Retinal pigment epithelial cell (primary cell): ENCODE results near the gene UCHL3.
A peak's percentile ranks its signal among the peaks of the same experiment; 100 is the strongest.

ENCODE experiments used
- DNase-seq: peaks from one replicate; pipeline ENCODE4 v3.0.0-alpha.2; 2010; ENCODE audit warnings: low read depth
- H3K4me3 ChIP-seq: 2 replicates; pipeline ENCODE4 v1.5.1; 2011; ENCODE audit warnings: mild to moderate bottlenecking, low read length, control low read depth, moderate library complexity
- TF ChIP-seq, protein P1 (sequence below): conservative IDR thresholded peaks from 2 replicates; pipeline ENCODE4 v1.5.1; 2011; ENCODE audit warnings: low read depth, low read length, control low read depth, inconsistent platforms

The UCHL3 gene

DNA sequence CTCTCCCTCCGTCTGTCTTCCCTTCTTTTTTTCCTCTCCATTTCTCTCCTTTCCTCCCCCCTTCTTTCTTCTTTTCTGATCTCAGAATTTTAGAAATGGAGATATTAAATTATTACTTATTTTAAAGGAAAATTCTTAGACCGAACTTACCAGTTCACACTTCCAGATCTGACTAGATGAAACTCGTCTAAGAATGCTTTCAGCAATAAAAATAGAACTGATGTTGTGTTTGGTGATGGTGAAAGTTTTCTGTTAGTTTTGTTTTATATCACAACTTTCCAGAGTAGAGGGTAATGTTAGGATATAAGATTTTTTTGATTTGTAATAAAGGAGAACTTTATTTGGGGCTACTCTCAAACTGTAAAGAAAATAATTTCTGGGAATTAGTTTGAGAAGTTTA, 29.9 kb downstream of the UCHL3 start:
- DNase-seq: no peak
- TF ChIP-seq, protein P1, sequence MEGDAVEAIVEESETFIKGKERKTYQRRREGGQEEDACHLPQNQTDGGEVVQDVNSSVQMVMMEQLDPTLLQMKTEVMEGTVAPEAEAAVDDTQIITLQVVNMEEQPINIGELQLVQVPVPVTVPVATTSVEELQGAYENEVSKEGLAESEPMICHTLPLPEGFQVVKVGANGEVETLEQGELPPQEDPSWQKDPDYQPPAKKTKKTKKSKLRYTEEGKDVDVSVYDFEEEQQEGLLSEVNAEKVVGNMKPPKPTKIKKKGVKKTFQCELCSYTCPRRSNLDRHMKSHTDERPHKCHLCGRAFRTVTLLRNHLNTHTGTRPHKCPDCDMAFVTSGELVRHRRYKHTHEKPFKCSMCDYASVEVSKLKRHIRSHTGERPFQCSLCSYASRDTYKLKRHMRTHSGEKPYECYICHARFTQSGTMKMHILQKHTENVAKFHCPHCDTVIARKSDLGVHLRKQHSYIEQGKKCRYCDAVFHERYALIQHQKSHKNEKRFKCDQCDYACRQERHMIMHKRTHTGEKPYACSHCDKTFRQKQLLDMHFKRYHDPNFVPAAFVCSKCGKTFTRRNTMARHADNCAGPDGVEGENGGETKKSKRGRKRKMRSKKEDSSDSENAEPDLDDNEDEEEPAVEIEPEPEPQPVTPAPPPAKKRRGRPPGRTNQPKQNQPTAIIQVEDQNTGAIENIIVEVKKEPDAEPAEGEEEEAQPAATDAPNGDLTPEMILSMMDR: no peak
- H3K4me3 ChIP-seq: no peak overlapping the region

DNA sequence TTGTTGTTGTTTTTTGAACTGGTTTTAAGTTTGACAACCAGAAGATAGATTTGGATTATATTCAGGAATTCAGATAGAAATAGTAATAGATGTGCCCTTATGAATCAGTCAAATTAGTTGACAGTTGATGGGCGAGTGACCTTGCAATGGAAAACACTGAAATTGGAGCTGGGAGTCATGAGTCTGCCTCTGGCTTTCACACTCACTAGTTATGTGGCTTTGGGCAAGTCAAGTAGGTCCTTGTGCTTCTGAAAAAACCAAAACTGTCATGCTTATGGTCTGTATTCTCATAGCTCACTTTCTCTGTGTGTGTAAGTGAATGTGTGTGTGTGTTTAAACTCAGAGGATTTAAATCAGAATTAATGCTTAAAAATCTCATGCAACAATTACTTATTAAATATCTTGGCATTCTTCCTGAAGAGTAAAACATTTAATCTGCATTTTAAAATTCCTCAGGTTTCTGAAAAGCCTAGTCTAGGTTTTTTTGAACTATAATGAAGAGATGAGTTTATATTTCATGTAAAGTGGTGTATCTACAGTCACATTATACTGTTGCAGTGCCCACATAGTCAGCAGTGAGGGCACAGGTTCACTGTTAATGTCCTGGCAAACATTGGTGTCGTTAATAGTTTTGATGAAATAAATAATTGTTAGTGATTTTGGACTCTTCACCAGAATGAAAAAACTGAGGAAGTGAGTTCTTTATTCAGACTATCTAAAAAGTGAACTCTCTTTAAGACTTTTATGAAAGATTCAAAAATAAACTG, 32.5 kb downstream of the UCHL3 start:
- TF ChIP-seq, protein P1: no peak
- DNase-seq: peak; percentile 39

DNA sequence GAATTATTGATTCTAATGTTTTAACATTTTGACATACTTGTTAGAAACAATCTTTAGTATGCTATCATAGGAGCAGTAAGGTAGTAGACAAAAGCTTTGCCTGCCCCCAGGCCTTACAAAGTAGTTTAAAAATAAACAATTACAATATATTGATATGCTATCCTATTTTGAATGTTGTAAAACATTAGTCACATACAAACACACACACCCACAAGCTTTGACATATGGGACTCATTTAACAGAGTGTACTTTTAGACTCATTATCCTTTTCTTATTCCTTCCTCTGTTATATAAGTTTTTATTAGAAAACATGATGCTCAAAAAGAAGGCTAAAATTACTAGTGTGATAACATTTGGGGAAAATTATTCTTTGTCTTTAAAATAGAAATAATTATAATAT, 33.5 kb downstream of the UCHL3 start:
- TF ChIP-seq, protein P1: no peak
- H3K4me3 ChIP-seq: no peak overlapping the region
- DNase-seq: no peak

More for the DNA sequence above, 32.5 kb downstream of the UCHL3 start:
- no peak overlapping the region for H3K4me3 ChIP-seq

DNA sequence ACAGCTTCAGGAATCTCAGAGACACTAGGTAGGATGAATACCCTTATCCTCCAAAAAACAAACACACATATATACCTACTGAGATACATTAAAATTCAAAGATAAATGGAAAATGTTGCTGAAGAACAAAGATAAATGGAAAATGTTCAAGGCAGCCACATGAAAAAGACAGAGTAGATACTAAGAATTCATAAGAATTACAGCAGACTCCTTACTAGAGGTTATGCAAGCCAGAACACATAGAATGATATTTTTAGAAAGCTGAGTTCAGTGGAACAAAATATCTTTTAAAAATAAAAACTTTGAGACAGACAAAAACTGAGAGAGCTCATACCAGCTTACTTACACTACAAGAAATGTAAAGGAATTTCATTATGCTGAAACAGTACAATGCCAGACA, 35.6 kb downstream of the UCHL3 start:
- no peak for DNase-seq
- H3K4me3 ChIP-seq: no peak overlapping the region
- TF ChIP-seq, protein P1: no peak

DNA sequence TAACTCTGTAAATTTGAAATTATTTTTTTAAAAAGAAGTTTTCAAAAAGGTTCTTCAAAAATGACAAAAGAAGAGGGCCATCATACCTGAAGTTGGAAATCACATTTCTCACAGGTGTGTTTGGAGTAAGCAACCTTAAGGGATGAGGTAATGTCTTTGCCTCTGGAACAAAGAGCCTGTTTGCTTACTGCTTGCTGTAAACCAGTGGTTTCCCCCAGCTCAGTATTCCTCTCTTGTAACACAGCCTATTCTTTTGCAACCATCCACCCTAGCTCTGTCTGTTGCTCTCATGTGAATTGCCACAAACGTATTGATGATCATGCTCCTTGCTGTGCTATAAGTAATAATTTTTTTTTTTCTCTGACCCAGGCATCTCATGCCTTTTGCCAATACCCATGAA, 38.1 kb downstream of the UCHL3 start:
- TF ChIP-seq, protein P1: no peak
- no peak overlapping the region for H3K4me3 ChIP-seq
- DNase-seq: no peak

DNA sequence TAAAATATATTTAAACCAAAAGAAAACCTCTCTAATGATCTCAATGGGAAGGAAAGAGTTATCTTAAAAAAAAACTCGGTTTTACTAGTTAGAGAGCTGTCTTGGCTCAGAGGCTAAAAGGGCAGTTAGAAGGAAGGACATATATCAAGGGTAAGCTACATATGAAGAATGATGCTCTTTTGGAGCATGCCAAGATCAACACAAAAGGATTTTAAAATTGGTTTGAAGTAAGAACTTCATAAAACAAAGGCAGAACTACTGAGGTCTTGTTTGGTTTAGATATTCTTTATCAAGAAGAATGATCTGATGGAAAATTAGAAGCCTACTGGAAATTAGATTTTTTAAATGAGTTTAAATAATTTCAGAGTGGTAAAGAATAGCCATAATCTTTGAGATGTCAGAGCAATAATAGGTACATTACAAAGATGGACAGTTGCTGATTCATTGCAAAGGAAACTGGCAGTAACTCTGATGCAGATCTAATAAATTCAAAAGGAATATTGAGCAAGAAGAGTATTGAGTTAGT, 47.1 kb downstream of the UCHL3 start:
- TF ChIP-seq, protein P1: no peak
- no peak overlapping the region for H3K4me3 ChIP-seq
- DNase-seq: no peak

DNA sequence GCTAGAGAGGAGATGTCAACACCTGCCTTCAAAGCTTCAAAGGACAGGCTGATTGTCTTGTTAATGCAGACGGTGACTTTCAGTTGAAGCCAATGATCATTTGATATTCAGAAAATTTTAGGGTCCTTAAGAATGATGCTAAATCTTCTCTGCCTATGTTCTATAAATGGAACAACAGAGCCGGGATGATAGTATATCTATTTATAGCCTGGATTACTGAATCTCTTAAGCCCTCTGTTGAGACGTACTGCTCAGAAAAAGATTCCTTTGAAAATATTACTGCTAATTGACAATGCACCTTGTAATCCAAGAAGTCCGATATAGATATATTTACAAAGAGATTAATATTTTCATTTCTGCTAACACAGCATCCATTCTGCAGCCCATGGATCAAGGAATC, 50.8 kb downstream of the UCHL3 start:
- TF ChIP-seq, protein P1: no peak
- no peak for DNase-seq
- H3K4me3 ChIP-seq: no peak overlapping the region
